ENCODE results near the gene MYO5B. TPM values are rescaled to one million over a fixed set of nuclear protein-coding genes. Genes with fewer than 3 reads are reported as not detected.

Gene MYO5B
- total RNA-seq, 1 donor from 2014 or later: 6.7 TPM

DNA sequence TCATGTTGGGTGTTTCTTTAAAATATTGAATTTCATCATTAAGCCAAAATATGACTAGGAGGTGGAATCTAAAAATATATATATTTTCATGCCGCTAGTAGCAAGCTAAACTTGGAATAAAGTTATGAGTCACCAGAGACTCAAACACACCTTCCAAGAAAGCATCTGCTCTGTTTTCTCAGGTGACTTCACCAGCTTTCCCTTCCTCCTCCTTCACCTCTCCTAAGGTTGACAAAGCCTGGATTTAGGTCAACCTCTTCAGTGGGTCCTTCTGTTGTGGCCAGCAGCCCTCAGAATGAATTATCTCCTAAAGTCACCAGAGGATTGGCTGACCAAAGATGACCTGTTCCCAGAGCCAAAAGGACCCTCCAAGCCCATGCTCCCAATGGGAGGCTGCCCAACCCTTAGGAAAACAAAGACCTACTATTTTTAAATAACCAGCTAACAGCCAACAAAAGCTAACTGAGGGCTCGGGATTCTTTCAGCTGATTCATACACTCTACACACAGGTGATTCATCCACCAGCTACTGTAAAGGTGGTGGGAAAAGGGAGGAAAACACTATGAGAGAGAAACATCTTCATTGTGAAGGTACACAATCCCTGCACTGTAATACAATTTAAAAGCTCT is 113.9 kb downstream of the MYO5B start:
- no peak overlapping the region for H3K9ac ChIP-seq
- no peak overlapping the region for H3K4me3 ChIP-seq
- Mint-ChIP-seq H3K4me3 (no peak overlapping the region), H3K27me3 (ENCODE audit: insufficient read depth, low read depth) (no peaks in the 10 kb centered on the region), H3K36me3 (no peaks in the 10 kb centered on the region), H3K9me3 (no peaks in the 10 kb centered on the region), H3K4me1 (no peaks in the 10 kb centered on the region), H3K27ac (no peak overlapping the region)
- no peaks in the 10 kb centered on the region for H3K27me3 ChIP-seq
- H3K4me1 ChIP-seq: no peaks in the 10 kb centered on the region
- H3K27ac ChIP-seq: no peak overlapping the region
- H3K4me2 ChIP-seq: no peak overlapping the region
- H3F3A ChIP-seq (ENCODE audit: low read depth): no peaks in the 10 kb centered on the region
- H2AFZ ChIP-seq (replicated peaks): no peak overlapping the region
- no peaks in the 10 kb centered on the region for H3K9me3 ChIP-seq (ENCODE audit: low read depth)
- no peaks in the 10 kb centered on the region for H3K79me2 ChIP-seq (ENCODE audit: low read depth)
- no peaks in the 10 kb centered on the region for H3K36me3 ChIP-seq
- TF ChIP-seq EZH2phosphoT487 (IDR thresholded peaks at IDR 0.05) (no peak), EZH2 (IDR thresholded peaks at IDR 0.05) (no peak)
- TF ChIP-seq, protein P1, sequence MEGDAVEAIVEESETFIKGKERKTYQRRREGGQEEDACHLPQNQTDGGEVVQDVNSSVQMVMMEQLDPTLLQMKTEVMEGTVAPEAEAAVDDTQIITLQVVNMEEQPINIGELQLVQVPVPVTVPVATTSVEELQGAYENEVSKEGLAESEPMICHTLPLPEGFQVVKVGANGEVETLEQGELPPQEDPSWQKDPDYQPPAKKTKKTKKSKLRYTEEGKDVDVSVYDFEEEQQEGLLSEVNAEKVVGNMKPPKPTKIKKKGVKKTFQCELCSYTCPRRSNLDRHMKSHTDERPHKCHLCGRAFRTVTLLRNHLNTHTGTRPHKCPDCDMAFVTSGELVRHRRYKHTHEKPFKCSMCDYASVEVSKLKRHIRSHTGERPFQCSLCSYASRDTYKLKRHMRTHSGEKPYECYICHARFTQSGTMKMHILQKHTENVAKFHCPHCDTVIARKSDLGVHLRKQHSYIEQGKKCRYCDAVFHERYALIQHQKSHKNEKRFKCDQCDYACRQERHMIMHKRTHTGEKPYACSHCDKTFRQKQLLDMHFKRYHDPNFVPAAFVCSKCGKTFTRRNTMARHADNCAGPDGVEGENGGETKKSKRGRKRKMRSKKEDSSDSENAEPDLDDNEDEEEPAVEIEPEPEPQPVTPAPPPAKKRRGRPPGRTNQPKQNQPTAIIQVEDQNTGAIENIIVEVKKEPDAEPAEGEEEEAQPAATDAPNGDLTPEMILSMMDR (IDR thresholded peaks at IDR 0.05): no peak
- H4K20me1 ChIP-seq (ENCODE audit: low read depth): no peaks in the 10 kb centered on the region
- DNase-seq (ENCODE audit: low spot score): no peak

DNA sequence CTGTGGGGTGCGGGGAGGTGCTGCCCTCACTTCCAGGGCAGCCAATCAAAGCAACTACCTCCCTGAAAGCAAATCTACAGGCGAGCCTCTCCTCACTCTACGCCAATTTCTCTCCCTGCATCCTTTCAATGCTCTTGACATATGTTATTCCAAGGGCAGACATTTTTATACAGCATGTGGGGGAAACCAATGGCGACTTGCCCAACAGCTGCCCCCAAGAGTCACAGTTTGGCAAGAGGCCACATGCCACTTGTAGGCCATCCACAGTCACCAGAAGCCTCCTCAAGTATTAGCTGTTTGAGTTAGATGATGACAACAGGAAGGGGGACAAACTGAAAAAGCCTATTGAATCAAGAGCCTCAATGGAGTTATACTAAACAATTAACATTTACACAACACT is 114.6 kb downstream of the MYO5B start:
- Histone ChIP-seq H3K9me3 (ENCODE audit: low read depth) (no peaks in the 10 kb centered on the region), H3K9ac (no peak overlapping the region), H3F3A (ENCODE audit: low read depth) (no peaks in the 10 kb centered on the region), H3K79me2 (ENCODE audit: low read depth) (no peaks in the 10 kb centered on the region), H2AFZ (replicated peaks) (no peak overlapping the region), H3K4me3 (no peak overlapping the region), H3K4me1 (no peaks in the 10 kb centered on the region), H4K20me1 (ENCODE audit: low read depth) (no peaks in the 10 kb centered on the region), H3K27ac (no peak overlapping the region), H3K36me3 (no peaks in the 10 kb centered on the region), H3K4me2 (no peak overlapping the region), H3K27me3 (no peaks in the 10 kb centered on the region)
- H3K27ac Mint-ChIP-seq: no peak overlapping the region
- DNase-seq (ENCODE audit: low spot score): no peak
- no peak for TF ChIP-seq EZH2 (IDR thresholded peaks at IDR 0.05)
- no peak for TF ChIP-seq EZH2phosphoT487 (IDR thresholded peaks at IDR 0.05)
- TF ChIP-seq, protein P1 (IDR thresholded peaks at IDR 0.05): no peak
- no peaks in the 10 kb centered on the region for H3K4me1 Mint-ChIP-seq
- H3K27me3 Mint-ChIP-seq (ENCODE audit: insufficient read depth, low read depth): no peaks in the 10 kb centered on the region
- H3K36me3 Mint-ChIP-seq: no peaks in the 10 kb centered on the region
- no peaks in the 10 kb centered on the region for H3K9me3 Mint-ChIP-seq
- no peak overlapping the region for H3K4me3 Mint-ChIP-seq

DNA sequence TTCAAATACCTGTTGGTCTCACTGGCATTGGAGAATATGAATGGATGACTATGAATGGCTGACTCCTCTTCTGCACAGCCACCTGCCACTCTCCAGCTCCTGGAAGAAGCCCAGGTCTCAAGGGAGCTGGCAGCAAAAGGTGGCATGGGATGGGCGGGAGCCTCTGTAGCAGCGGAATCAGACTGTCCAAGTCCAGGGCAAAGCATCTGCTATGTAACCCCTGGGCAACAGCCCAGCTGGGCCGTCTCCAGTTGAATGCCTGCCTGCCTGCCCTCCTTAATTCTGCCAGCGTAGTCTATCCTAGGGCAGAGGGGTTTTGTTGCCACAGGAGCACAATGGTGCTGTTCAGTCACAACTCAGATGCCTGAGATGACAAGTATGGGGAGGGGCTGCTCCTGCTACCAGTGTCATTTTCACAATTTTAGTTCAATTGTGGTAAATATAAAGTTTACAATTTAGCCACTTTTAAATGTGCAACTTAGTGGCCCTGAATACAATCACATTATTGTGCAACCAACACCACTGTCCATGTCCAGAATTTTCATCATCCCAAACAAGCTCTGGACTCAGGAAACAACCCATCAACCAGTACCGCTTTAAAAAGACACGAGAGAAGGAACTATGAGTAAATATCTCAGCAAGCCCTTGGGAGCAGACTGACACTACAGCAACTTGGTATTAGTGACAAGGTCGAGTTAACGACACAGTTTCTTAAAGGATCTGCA is 115.2 kb downstream of the MYO5B start:
- H3K36me3 Mint-ChIP-seq: no peaks in the 10 kb centered on the region
- no peak overlapping the region for H3K27ac Mint-ChIP-seq
- H3K9me3 Mint-ChIP-seq: no peaks in the 10 kb centered on the region
- no peaks in the 10 kb centered on the region for H3K4me1 Mint-ChIP-seq
- Histone ChIP-seq H3K4me3 (no peak overlapping the region), H3K27me3 (no peaks in the 10 kb centered on the region), H4K20me1 (ENCODE audit: low read depth) (no peaks in the 10 kb centered on the region), H3K27ac (no peak overlapping the region), H3K9me3 (ENCODE audit: low read depth) (no peaks in the 10 kb centered on the region), H3K4me1 (no peaks in the 10 kb centered on the region), H3K9ac (no peak overlapping the region), H3K4me2 (no peak overlapping the region), H3K36me3 (no peaks in the 10 kb centered on the region), H3F3A (ENCODE audit: low read depth) (no peaks in the 10 kb centered on the region), H3K79me2 (ENCODE audit: low read depth) (no peaks in the 10 kb centered on the region), H2AFZ (replicated peaks) (no peak overlapping the region)
- H3K4me3 Mint-ChIP-seq: no peak overlapping the region
- H3K27me3 Mint-ChIP-seq (ENCODE audit: insufficient read depth, low read depth): no peaks in the 10 kb centered on the region
- DNase-seq (ENCODE audit: low spot score): no peak
- no peak for TF ChIP-seq EZH2 (IDR thresholded peaks at IDR 0.05)
- TF ChIP-seq EZH2phosphoT487 (IDR thresholded peaks at IDR 0.05): no peak
- TF ChIP-seq, protein P1 (IDR thresholded peaks at IDR 0.05): no peak
